NCI-H187 treated with DMSO at 0.1 percent for 48 hours (cell line): ENCODE measurements around the gene DDR2.

Experiments used
- DNase-seq: peaks from one replicate; lab custom pipeline; 2025; lab: John Stamatoyannopoulos, UW

The DDR2 gene

DNA sequence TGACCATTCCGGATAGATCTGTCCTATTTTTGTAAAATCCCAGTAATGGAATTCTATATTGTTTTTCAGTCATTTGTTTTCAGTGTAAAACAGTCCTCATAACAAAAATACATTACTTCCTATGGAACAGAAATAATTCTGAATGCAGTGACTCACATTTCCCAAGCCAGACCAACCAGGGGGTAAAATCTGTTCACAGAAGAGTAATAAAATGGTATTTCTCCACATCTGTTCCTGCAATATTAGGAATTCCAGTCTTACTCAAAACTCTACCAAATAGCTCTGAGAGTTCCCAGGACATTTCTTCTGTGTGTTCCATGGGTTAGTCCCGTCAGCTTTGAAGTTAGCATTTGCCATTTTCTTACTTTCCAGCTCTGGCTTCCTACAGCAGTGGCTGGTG is 2.6 kb upstream of the DDR2 start:
- DNase-seq = no peak

DNA sequence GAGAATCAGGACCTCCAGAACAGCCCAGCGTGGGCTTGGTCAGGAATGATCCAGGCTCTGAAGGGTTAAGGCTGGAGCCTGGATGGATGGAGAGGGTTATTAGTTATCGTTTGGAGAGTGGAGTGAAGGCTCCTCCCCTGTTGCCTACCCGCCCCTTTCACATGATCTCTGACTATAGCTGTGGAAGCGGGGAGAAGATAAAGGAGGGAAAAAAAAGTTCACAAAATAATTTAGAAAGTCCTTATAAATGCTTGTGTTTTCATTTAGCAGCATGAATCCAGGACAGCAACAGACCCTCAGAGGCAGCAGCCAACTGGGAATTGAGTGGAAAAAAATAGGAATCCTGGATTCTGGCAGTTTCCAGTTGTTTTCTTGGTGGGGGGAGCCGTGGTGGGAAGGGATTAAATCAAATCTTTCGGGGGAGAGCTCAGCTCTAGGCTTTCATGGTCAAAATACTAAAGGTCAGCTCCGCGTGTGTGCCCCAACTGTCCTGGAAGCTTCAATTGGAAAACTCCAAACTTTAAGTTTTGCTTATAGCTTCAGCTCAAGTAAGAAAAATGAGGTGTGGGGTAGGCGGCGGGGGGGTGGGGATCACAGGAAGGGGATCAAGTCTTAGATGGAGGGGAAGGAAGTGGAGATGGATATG is 595 bp upstream of the DDR2 start:
- no peak for DNase-seq

DNA sequence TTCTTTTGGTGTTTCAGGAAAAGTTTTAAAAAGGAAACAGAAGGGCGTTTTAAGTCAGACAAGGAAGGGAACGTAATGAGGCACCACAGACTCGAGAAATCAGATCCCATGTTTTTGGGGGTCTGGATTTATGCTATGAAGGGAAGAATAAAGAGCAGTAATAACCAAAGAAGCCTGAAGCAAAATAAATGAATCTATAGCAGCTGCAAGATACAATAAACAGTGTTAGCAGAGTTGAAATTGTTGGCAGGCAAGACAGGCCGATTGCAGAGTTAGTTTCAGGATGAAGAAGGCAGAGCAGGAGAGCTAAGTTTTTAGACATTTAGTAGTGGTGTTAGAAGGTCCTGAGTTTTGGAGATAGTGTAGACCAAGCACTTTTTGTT is 425 bp downstream of the DDR2 start:
- DNase-seq = no peak

DNA sequence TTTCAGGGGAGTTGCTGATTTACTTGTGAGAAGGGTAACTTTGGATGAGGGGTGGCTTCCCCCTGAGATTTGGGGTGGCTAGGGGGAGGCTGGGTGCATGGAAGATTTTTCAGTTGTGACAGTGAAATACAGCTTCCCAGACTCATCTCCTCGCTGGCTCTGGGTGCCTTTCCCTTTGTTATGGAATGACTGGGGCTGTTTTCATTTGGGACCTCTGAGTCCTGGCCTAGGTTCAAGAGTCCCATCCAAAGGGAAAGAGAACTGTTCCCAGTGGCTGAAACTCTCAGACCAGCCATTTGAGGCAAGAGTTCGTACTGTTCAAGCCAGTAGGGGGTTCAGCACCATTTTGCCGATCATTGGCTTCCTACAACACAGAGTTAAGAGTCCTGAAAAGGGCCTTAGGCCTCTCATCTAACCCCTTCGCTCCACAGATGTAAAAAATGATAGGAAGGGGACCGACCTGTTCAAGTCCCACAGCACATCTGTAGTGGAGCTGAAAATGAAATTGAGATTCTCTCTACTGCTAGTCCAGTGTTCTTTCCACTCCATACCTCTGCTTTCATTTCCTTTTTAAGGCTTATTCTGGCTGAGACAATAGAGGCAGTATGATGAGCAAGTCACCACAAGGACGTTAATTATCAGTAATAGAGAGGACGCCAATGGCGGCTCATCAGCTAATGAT is 958 bp downstream of the DDR2 start:
- DNase-seq = no peak

DNA sequence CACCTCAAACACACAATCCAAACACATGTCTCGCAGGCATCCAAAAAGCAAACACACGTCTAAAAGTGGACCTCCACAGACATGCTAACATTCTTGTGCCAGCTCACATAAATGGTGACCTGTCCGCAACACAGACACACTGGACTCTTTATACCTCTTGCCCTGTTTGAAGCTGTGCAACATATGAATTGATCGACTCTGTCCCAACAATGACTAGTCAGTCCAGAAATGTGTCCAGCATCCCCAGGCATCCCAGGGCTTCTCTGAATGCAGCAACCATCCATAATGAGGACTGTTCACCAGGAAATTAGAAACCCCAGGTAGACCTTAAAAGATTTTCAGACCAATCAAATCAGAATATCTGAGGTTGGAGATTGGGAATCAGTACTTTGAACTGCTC is 3.2 kb downstream of the DDR2 start:
- DNase-seq = no peak

DNA sequence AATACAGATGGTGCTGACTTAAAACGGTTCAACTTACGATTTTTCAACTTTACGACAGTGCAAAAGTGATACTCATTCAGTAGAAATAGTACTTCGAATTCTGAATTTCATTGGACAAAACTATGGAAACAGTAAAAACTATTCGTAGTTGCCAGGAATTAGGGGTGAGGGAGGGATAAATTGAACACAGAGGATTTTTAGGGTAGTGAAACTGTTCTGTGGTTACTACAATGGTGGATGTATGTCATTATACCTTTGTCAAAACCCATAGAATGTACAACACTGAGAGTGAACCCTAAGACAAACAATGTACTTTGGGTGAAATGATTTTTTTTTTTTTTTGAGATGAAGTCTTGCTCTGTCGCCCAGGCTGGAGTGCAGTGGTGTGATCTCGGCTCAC is 7.5 kb downstream of the DDR2 start:
- DNase-seq = no peak

DNA sequence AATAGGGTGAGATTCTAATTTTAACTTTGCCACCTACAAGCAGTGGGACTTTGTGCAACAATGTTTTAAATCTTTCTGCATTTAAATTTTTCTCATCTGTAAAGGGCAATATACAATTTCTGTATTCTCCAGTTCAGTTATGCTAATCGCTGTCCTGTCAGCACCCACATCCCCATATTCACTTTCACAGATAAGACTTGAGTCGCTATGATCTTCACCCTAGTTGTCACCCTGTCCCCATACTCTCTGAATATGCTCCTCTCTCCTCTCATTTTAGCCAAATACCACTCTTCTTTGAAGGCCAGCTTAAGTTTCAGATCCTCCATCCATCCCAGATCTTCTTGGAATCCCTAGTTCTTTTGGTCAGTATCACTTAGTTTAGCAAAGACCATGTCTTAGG is 8.8 kb downstream of the DDR2 start:
- no peak for DNase-seq

DNA sequence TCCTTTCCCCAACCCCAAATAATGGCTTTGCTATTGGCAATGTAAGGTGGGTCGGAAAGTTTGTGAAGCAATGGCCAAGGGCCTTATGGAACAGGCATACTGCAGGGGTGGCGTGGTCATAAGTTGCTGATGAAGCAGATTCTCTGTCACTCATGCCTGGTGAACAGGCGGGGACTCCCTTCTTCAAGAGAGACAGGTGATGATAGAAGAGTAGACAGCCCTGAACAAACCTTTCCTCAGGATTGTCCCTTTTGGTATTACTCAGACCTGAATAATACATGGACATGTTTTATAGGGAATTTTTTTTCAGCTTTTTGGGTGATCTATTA is 12.7 kb downstream of the DDR2 start:
- no peak for DNase-seq

DNA sequence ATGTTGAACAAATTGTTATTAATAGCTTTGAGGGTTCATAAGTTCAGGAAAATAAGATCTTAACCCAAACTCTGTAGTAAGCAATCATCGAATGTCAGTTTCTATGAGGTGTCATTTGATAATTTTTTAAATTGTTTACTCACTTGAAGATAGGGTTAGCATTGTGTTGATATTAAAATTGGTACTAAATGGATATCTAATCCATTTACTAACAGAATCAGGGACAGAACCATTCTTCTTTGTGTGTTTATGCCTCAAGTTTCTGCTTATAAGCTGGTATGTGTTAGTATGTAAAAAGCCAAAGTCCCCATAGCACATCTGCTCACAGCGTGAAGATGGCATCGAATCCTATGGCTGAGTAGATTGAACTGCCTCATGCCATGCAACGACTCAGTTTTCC is 13.4 kb downstream of the DDR2 start:
- DNase-seq = no peak

DNA sequence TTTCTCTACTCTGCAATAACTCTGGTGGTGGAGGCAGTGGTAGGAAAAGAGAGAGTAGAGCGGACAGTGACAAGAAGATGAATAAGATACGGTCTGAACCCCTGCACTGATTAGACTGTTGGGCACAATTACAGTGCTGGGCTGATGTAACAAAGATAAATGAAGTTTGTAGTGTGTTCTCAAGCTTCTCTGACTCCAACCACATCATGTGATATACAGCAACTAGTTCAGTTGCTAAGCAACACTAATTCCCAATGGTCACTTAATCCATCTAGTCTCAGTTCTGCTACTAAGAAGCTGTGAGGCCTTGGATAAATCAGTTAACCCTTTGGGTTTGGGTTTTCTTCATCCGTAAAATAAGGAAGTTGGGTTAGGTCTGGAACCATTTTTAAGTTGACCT is 17.3 kb downstream of the DDR2 start:
- DNase-seq = no peak

DNA sequence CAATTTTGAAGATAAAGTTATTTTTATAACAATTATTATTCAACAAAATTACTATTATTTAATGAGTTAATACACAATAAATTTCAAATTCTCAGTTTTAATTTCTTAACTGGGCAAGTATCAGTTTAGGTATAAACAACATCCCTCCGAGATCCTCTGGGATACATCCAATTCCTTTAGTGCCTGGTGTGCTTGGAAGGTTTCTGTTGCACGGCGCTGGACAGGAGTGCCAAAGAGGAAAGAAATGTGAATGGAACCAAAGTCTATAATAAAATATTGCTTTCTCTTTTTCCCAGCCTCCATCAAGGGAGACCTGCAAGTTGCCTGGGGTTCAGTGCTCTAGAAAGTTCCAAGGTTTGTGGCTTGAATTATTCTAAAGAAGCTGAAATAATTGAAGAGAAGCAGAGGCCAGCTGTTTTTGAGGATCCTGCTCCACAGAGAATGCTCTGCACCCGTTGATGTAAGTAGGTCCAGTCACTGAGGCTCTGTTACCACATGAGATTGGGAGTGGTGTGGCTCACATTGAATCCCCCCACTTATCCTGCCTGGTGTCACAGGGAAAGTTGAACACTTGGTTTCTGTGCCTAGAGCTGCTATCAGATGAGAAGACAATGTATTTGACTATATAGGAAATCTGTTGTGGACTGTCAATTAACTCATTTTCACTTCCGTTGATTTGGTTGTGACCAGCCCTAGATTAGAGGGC is 22.8 kb downstream of the DDR2 start:
- DNase-seq = no peak

DNA sequence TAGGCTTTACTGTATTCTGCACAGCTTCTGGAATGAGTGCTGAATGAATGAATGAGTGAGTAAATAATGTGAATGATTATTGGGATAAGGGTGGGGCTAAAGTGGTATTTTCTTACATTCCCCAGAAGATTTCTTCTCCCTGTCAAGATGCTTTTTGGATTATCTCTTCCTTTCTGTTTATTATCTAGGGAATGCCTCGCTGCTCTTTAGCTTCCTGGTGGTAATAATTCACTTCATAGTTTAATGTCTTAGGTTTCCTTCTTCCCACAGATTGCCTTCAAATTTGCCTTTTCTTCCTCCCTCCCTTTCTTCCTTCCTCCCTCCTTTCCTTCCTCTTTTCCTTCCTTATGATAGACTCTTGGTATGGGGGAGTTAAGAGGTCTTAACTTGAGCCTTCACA is 24.0 kb downstream of the DDR2 start:
- no peak for DNase-seq

DNA sequence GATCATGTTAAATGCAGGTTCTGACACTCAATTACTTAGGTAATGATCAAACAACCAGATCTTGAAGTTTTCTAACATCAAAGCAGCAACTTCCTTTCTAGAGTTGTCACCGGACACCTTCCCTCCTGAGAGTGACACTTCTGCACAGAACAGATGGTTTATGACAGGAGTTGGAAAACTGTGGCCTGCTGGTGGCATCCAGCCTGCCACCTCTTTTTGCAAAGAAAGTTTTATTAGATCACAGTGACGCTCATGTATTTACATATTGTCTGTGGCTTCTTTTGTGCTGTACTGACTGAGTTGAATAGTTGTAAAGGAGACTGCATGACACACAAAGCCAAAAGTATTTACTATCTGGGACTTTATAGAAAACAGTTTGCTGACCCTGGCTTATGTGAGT is 28.3 kb downstream of the DDR2 start:
- DNase-seq = no peak

DNA sequence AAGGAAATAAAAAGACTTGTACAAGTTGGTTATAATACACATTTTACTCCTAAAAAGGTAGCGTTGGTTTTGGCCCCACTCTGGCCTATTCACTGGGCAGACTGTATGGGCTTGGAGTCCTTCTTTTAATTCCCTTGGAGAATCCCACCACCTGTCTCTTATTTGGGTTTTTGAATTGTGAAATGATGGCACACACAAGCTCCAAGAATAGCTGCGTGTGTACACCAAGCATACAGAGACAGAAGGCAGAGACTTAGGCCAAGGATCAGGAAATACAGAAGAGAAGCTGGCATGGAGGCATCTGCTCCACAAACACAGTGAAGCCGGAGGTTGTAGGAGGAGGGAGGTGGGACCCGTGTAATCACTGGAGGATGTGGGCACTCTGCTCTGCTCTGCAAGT is 29.1 kb downstream of the DDR2 start:
- no peak for DNase-seq

DNA sequence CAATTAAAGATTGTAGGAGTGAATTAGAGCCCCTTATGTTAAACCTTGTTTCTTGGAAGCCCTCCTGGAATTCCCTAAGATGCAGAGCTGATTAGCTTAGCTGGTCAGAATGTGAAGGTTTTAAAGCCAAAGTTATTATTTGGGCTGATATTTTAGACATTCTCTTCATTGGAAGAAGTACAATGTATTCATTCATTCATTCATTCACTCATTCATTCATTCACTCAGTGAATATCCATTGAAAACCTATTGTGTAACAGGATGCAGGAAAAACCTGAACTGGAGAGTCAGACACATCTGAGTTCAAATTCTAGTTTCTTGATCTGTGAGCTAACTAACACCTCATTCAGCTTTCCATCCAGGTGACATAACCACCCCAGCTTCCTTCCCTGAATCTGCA is 29.7 kb downstream of the DDR2 start:
- no peak for DNase-seq

DNA sequence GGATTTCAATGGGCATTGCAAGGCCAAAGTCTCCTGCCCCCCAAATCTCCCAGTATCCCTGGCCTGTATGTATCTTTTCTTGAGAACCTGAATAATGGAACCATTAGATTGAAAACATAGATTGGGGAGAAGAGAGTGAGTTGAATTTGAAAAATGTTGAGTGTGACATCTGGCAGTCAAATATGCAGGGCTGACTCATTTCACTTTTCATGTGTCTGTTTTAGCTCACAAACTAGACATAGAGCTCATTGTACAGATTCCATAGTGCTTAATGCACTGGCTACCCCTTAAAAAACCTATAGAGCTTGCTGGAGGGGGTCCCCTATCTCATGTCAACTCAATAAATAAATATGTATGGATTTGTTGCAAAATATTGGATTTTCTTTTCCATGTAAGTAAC is 30.8 kb downstream of the DDR2 start:
- DNase-seq = no peak

DNA sequence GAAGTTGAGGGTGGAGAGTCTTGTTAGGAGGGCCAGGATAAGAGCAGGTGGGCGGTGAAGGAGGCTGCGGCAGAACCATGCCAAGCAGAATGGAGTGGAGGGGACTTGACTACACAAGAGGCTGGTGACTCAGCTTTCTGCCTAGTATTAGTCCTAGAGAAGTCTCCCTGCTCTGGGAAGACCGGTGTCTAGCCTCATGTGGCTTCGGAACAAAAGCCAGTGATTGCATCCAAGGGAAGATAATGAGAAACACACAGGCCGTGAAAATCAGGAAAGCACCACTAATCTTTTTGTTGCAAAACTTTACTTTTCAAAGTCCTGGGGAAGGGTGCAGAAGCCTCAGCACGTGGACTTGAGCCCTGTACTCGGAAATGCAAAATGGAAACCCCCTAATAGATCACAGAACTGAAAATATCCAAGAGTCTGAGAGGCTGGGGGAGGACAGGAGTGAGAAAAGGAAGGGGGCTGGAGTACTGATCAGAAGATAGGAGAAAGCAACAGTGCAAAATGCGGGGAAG is 31.4 kb downstream of the DDR2 start:
- no peak for DNase-seq

DNA sequence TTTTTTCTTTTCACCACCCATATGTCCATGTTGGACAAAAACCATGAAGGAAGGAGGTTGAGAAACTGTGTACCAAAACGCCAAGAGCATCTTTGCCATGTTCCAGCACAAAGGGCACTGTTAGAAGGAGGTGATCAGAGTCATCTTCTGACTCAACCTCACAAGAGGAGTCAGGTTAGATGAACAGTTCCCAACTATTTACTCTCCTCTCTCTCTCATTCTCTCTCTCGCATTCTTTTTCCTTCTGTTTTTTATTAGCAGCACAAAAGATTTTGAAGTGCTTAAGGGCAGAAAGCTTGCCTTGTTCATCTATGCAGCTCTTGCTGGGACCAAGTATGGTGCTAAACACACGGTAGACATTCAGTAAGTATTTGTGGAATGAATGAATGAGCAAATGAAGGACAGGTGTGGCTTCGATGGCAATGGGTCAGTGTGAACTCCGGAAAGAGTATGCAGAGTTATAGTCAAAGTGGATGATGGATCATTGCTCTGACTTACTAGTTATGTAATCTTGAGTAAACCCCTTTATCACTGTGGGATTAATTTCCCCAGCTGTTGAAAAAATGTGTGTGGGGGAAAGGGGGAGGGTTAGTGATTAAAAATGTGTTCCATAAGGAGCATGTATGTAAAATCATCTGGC is 33.9 kb downstream of the DDR2 start:
- no peak for DNase-seq

DNA sequence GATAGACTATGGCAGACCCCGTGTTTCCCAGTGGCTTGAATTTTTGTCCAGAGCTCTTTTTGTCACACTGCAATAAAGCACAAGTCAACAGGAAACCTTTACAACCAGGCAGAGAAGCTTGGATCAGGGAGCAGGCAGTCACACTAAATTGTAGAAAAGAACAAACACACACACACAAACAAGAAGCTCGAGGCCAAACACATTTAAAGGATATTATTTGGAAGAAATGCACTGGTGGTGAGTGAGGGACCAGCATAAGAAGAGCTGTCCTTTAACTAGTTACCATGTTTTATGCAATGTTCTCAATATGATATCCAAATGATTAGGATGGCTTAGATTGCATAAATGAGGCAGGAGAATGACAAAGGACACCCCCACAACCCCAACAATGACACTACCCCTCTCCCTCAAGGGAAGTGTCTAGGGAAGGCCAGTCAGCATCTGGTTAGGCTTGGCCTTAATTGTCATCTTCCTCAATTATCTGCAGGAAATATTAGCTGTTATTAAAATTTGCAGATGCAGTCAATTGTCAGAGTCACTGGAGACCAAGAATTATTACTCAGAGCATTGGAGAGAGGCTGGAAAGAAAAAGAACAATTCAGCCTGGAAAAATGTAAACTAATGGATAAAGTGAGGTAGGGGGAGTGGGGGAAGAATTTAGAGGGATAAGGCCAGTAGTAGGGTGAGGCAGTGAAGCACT is 35.3 kb downstream of the DDR2 start:
- DNase-seq = no peak

DNA sequence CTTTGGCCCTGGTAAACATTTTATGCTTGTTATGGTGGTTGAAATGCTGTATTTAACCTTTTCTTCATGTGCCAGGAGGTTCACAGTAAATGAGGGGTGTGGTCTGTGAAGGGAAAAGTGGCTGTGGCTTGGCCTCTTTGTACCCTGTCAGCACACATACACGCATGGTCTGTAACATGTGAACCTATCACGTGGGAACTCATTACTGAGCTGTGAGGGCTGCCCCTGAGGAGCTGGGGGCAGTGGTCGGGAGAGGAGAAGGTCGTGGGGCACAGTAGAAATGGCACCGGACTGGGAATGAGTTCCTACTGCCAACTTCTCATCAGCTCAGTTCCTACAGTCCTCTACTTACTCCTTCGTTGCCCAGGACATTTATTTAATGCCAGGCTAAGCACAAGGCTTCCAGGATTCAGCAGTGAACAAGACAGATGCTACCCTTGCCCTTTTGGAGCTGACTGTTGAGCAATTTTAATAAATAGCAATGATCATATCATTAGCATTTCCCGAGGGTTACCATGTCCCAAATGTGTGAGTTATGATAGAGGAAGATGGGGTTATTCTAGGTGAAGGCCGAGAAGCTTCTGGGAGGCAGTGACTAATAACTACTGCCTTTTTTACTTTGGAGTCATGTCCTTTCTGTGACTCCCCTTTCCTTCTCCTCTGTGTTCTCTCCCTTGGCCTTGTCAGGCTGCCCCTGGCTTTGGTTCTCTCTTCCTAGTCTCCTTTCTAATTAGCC is 38.8 kb downstream of the DDR2 start:
- no peak for DNase-seq

DNA sequence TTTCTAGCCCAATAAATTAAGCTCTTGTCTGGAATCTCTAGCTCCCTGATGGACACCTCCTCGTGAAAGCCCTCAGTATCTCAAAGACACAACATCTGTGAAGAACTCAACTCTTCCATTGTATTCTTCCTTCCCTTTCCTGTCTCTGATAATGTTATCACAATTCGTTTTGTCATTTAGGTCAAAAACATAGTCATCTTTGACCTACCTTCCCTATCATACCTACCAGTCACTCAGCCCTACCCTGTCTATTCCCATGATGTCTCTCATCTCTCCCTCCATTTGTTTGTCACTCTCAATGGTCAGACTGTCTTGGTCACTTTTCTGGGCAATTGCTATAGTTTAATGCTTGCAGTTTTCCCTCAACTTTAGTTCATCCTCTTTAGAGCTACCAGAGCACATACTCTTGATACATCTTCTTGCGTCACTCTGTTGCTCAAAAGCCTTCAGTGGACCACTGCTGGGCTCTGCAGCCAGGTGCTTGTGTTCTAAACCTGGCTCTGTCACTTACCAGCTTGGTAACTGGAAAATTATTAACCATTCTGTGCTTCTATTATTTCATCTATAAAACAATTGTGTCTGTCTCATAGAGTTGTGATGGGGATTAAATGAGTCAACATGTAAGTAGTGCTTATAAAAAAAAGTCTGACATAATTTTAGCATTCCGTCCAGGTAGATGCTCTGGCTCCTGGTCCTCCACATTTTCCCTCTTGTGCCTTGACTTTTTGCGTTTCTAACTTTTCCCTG is 39.6 kb downstream of the DDR2 start:
- DNase-seq = no peak
